IMR-90 (cell line): ENCODE results near the gene NUDT7. TPM values are rescaled to one million over a fixed set of nuclear protein-coding genes. Genes with fewer than 3 reads are reported as not detected.

Source experiments
- ATAC-seq: fragments of 200-7000 bp; cut with Tn5 transposase; 2 replicates; pipeline ENCODE4 v1.9.1; 2020; ENCODE audit warnings: low read depth, mild to moderate bottlenecking, moderate library complexity
- BruUV-seq: library from RNA; stranded (reverse); fragments of 400-500 nt; replicated peaks from 2 replicates; lab custom pipeline; 2021; lab: Mats Ljungman, UMichigan
- CTCF ChIA-PET: fragments of 300-600 bp; formaldehyde crosslinking; extraction: SDS; loops from one replicate; lab custom pipeline; 2021; ENCODE audit warnings: antibody characterized with exemption; lab: Yijun Ruan, JAX
- POLR2A ChIA-PET: fragments of 300-600 bp; sonication (Branson Sonifier 250); formaldehyde crosslinking; loops from one replicate; lab custom pipeline; 2022; ENCODE audit warnings: antibody characterized with exemption; ENCODE audit not compliant: unreplicated experiment; lab: Charles Lee
- DNase-seq: peaks from one replicate; pipeline ENCODE4 v3.0.0; 2013
- H2AFZ ChIP-seq: replicated peaks from 2 replicates; pipeline ENCODE3; 2013; ENCODE audit warnings: low read length, mild to moderate bottlenecking; ENCODE audit not compliant: poor library complexity
- H2AK5ac ChIP-seq: 2 replicates; pipeline ENCODE4 v1.6.1; 2013; ENCODE audit warnings: low read depth, low read length, inconsistent platforms
- H2AK9ac ChIP-seq: replicated peaks from 2 replicates; pipeline ENCODE3; 2013; ENCODE audit warnings: mild to moderate bottlenecking, low read depth, low read length, moderate library complexity; ENCODE audit not compliant: poor library complexity
- H2BK120ac ChIP-seq: 2 replicates; pipeline ENCODE4 v1.6.1; 2013; ENCODE audit warnings: low read depth, low read length, inconsistent platforms
- H2BK15ac ChIP-seq: 3 replicates; pipeline ENCODE4 v1.6.1; 2013; ENCODE audit warnings: low read depth, low read length, inconsistent platforms
- H2BK20ac ChIP-seq: 2 replicates; pipeline ENCODE4 v1.6.1; 2013; ENCODE audit warnings: low read depth, mild to moderate bottlenecking, inconsistent platforms, low read length, moderate library complexity
- H2BK5ac ChIP-seq: 2 replicates; pipeline ENCODE4 v1.6.1; 2013; ENCODE audit warnings: mild to moderate bottlenecking, low read depth, low read length, inconsistent platforms; ENCODE audit not compliant: poor library complexity, severe bottlenecking
- H3K14ac ChIP-seq: replicated peaks from 2 replicates; pipeline ENCODE4 v1.6.1; 2013; ENCODE audit warnings: low read depth, low read length, inconsistent platforms
- H3K18ac ChIP-seq: 2 replicates; pipeline ENCODE4 v1.6.1; 2013; ENCODE audit warnings: low read depth, low read length, control low read depth
- H3K23ac ChIP-seq: 2 replicates; pipeline ENCODE4 v1.6.1; 2013; ENCODE audit warnings: low read depth, low read length, inconsistent platforms
- H3K27ac ChIP-seq: 2 replicates; pipeline ENCODE4 v1.5.1; 2013; ENCODE audit warnings: mild to moderate bottlenecking, control low read depth, low read length; ENCODE audit not compliant: insufficient read depth
- H3K27me3 ChIP-seq: 2 replicates; pipeline ENCODE4 v1.6.1; 2013; ENCODE audit warnings: low read length; ENCODE audit not compliant: control insufficient read depth, insufficient read depth
- H3K36me3 ChIP-seq: 2 replicates; pipeline ENCODE4 v1.6.1; 2013; ENCODE audit warnings: low read length, mixed read lengths; ENCODE audit not compliant: control insufficient read depth, insufficient read depth
- H3K4ac ChIP-seq: 2 replicates; pipeline ENCODE4 v1.6.1; 2013; ENCODE audit warnings: low read depth, low read length, inconsistent platforms
- H3K4me1 ChIP-seq: 2 replicates; pipeline ENCODE4 v1.6.1; 2013; ENCODE audit warnings: low read length, mixed read lengths; ENCODE audit not compliant: control insufficient read depth, insufficient read depth
- H3K4me2 ChIP-seq: 2 replicates; pipeline ENCODE4 v1.6.1; 2013; ENCODE audit warnings: low read depth, mild to moderate bottlenecking, control low read depth, low read length, moderate library complexity
- H3K4me3 ChIP-seq: 2 replicates; pipeline ENCODE4 v1.5.1; 2013; ENCODE audit warnings: low read depth, mild to moderate bottlenecking, control low read depth, low read length, moderate library complexity; ENCODE audit not compliant: insufficient read depth
- H3K56ac ChIP-seq: 2 replicates; pipeline ENCODE4 v1.6.1; 2013; ENCODE audit warnings: low read length, inconsistent platforms; ENCODE audit not compliant: insufficient read depth; ENCODE audit errors: extremely low read depth
- H3K79me1 ChIP-seq, 2 experiments: 2 replicates each; pipeline ENCODE4 v1.6.1; 2013; ENCODE audit warnings: low read length in 2 of 2, inconsistent platforms in 1 of 2, low read depth in 1 of 2
- H3K9ac ChIP-seq: 2 replicates; pipeline ENCODE4 v1.6.1; 2013; ENCODE audit warnings: low read depth, low read length, control low read depth
- H3K9me1 ChIP-seq: 2 replicates; pipeline ENCODE4 v1.6.1; 2013; ENCODE audit warnings: low read length, inconsistent platforms; ENCODE audit not compliant: insufficient read depth
- H3K9me3 ChIP-seq: 2 replicates; pipeline ENCODE4 v1.6.1; 2013; ENCODE audit warnings: low read length; ENCODE audit not compliant: control insufficient read depth, insufficient read depth
- H4K20me1 ChIP-seq: 2 replicates; pipeline ENCODE4 v1.6.1; 2013; ENCODE audit warnings: low read length, inconsistent platforms; ENCODE audit not compliant: insufficient read depth
- H4K5ac ChIP-seq: 2 replicates; pipeline ENCODE4 v1.6.1; 2013; ENCODE audit warnings: mild to moderate bottlenecking, low read depth, low read length, control low read depth
- H4K8ac ChIP-seq, 2 experiments: 2 replicates each; pipeline ENCODE4 v1.6.1; 2013; ENCODE audit warnings: low read depth in 2 of 2, low read length in 2 of 2, control low read depth in 1 of 2, inconsistent platforms in 1 of 2
- H4K91ac ChIP-seq: 2 replicates; pipeline ENCODE4 v1.6.1; 2013; ENCODE audit warnings: low read depth, low read length, inconsistent platforms; ENCODE audit not compliant: insufficient read depth
- BHLHE40 ChIP-seq: fragments of 150-350 bp; IDR thresholded peaks from 2 replicates; pipeline ENCODE4 v1.6.1; 2016; ENCODE audit warnings: mild to moderate bottlenecking, low read depth, low read length
- CHD1 ChIP-seq: IDR thresholded peaks from 2 replicates; pipeline ENCODE4 v1.6.1; 2012; ENCODE audit warnings: low read depth, low read length, improper control_type of control experiment
- MAFK ChIP-seq: IDR thresholded peaks from 2 replicates; pipeline ENCODE4 v1.6.1; 2012; ENCODE audit warnings: low read depth, low read length, improper control_type of control experiment
- MAZ ChIP-seq: IDR thresholded peaks from 2 replicates; pipeline ENCODE4 v1.6.1; 2012; ENCODE audit warnings: low read depth, mild to moderate bottlenecking, low read length, improper control_type of control experiment, moderate library complexity, borderline replicate concordance
- WGBS, 2 experiments: methylation state at CpG; one replicate each; pipeline versions ENCODE4 v1.1.5 to v1.1.7; 2013; ENCODE audit warnings: missing lambda C conversion rate in 2 of 2; ENCODE audit not compliant: insufficient read length in 1 of 2; ENCODE audit errors: extremely low coverage in 2 of 2; 5-methylcytosine and 5-hydroxymethylcytosine counted together
- dilution Hi-C: fragments of 300-500 bp; cut with HindIII; formaldehyde crosslinking; loops from one replicate; pipeline ENCODE4 v1.14.3; 2018; ENCODE audit warnings: low sequenced_read_pairs; ENCODE audit not compliant: unreplicated experiment
- in situ Hi-C: fragments of 300-500 bp; cut with MboI; formaldehyde crosslinking; loops from 3 replicates; pipeline ENCODE4 v1.14.3; 2019; ENCODE audit warnings: low sequenced_read_pairs, inconsistent platforms, mixed read lengths
- intact Hi-C: fragments of 100-400 bp; cut with micrococcal nuclease; formaldehyde crosslinking; loops from 2 replicates; pipeline ENCODE4 v1.10.0; 2022
- polyA plus RNA-seq, 3 experiments: library from polyadenylated mRNA; depleted of rRNA; stranded (reverse); fragments of >200 nt; gene quantifications; 2 replicates each; pipeline ENCODE4 v1.2.3, GENCODE V29; 2012; ENCODE audit warnings: low replicate concordance in 1 of 3
- total RNA-seq: library from RNA; depleted of rRNA; stranded (reverse); fragments of >200 nt; gene quantifications from 2 replicates; pipeline ENCODE4 v1.2.3, GENCODE V29; 2012

NUDT7 gene
- total and polyA plus RNA-seq, 2 of the 4 experiments (the other 2 are of a cell fraction), result 4.3 to 6.2 TPM

DNA sequence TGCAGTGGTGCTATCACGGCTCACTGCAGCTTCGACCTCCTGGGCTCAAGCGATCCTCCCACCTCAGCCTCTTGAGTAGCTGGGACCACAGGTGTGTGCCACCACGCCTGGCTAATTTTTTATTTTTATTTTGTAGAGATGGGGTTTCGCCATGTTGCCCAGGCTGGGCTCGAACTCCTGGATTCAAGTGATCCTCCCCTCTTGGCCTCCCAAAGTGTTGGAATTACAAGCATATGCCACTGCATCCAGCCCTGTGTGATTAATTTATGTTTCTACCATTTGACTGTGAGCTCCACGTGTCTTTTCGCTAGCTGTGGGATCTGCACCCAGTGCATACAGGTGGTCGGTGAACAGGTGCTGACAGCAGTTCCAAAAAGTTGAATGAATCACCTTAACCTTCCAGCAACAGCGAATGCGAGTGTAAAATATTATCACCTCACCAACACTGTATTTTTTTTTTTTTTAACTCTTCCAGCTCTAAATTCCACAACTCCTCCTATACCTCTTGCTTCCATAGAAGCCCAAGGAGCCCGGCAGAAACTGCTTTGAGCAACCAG, 484 bp upstream of the NUDT7 start:
- Histone ChIP-seq H3K27ac (no peak overlapping the region), H2BK120ac (no peak overlapping the region), H2AK9ac (no peak overlapping the region), H3K36me3 (no peaks in the 10 kb centered on the region), H2AK5ac (peak overlapping the region; percentile 58; the same call in 1 of the 2 replicates), H3K56ac (no peak overlapping the region), H3K79me1 (no peaks in the 10 kb centered on the region), H3K14ac (no peak overlapping the region), H3K27me3 (no peaks in the 10 kb centered on the region), H4K5ac (no peak overlapping the region), H3K9ac (no peak overlapping the region), H2BK5ac (no peak overlapping the region), H2BK15ac (peak overlapping the region; percentile 36; the same call in 1 of the 3 replicates), H4K91ac (no peak overlapping the region), H4K20me1 (no peaks in the 10 kb centered on the region), H3K18ac (no peak overlapping the region), H3K4ac (no peak overlapping the region), H2AFZ (peak overlapping the region; percentile 48), H3K9me3 (no peaks in the 10 kb centered on the region), H3K4me2 (peak overlapping the region; percentile 7; the same call in 1 of the 2 replicates), H3K4me3 (no peak overlapping the region), H4K8ac (peak overlapping the region; percentile 22 to 83; a peak in 2 of 4 replicates), H3K23ac (no peak overlapping the region), H3K4me1 (no peaks in the 10 kb centered on the region), H3K9me1 (no peaks in the 10 kb centered on the region), H2BK20ac (no peak overlapping the region)
- TF ChIP-seq BHLHE40 (no peak), MAFK (no peak), MAZ (no peak), CHD1 (no peak)
- no TSS peak for BruUV-seq
- WGBS, 2 experiments, result 63% methylated on average over 3 of the region's 12 CpGs; no CpG with 5 or more reads in 1 of the 2 experiments
- DNase-seq, result no peak
- POLR2A ChIA-PET, result no interaction called here
- CTCF ChIA-PET, result interaction anchor here (1.4 kb wide), 1 partner anchor 253 kb away, joined by 3 read pairs; no protein-coding TSS in a partner anchor
- dilution Hi-C loops, result no loop called here
- no peak for ATAC-seq
- in situ Hi-C loops, result no loop called here
- intact Hi-C loops, result loop anchor here (1.0 to 5.0 kb wide), 4 partner anchors 47 to 249 kb away; no protein-coding TSS in a partner anchor
